Fibroblast of lung (primary cell): ENCODE data around the gene NRXN2.

ENCODE experiments used
- CTCF ChIP-seq, 2 donors: IDR thresholded peaks in 1 of 2; conservative IDR thresholded peaks in 1 of 2; 1 replicate in 1 of 2; 2 replicates in 1 of 2; pipeline ENCODE4 v1.5.1; 2011 to 2012; ENCODE audit warnings: low read length in 2 of 2, control low read depth in 1 of 2, inconsistent platforms in 1 of 2, low read depth in 1 of 2, mild to moderate bottlenecking in 1 of 2
- EZH2 ChIP-seq: IDR thresholded peaks from 2 replicates; pipeline ENCODE4 v1.5.1; 2012; ENCODE audit warnings: low read length, control low read depth, mild to moderate bottlenecking; ENCODE audit errors: missing control alignments

GRCh38 chr11:64769283-64769682 lies 46.3 kb upstream of the NRXN2 start:
- no peak for TF ChIP-seq EZH2
- no peak for TF ChIP-seq CTCF (conservative IDR thresholded peaks at IDR 0.05 in 1 of 2, IDR thresholded peaks at IDR 0.05 in 1 of 2; ENCODE audit: low read depth in 1 of 2, low read length in 2 of 2)
